ENCODE measurements around the gene ZNF804A. TPM values are rescaled to one million over a fixed set of nuclear protein-coding genes. Genes with fewer than 3 reads are reported as not detected.

The ZNF804A gene
- total RNA-seq, 1 experiment from 2014 or later = 3.4 TPM

- TF ChIP-seq CTCF (conservative IDR thresholded peaks at IDR 0.05; ENCODE audit: low read depth, low read length) = no peak
- TF ChIP-seq EZH2 (IDR thresholded peaks at IDR 0.05; ENCODE audit: borderline replicate concordance, low read depth, low read length, poor library complexity, severe bottlenecking) = no peak
- Histone ChIP-seq H3K4me1 (ENCODE audit: insufficient read depth, low read length, poor library complexity, severe bottlenecking) (no peaks in the 10 kb centered on the region), H3K27ac (ENCODE audit: low read depth, low read length, poor library complexity, severe bottlenecking) (no peak overlapping the region), H3K9me3 (ENCODE audit: low read depth, low read length, poor library complexity, severe bottlenecking) (no peaks in the 10 kb centered on the region), H3K27me3 (replicated peaks; ENCODE audit: insufficient read depth, low read depth, low read length, poor library complexity) (no peaks in the 10 kb centered on the region), H3K36me3 (ENCODE audit: insufficient read depth, low read length, poor library complexity, severe bottlenecking) (no peaks in the 10 kb centered on the region), H3K4me3 (ENCODE audit: low read depth, low read length, poor library complexity, severe bottlenecking) (no peak overlapping the region)
- no TSS peak for BruUV-seq (replicated peaks)
- ChIA-PET CTCF (no interaction called here), POLR2A (ENCODE audit: low non-redundant PET) (no interaction called here)
- intact Hi-C loops (cut with micrococcal nuclease; ENCODE audit: unreplicated experiment) = no loop called here
- DNase-seq (ENCODE audit: low spot score) = no peak
Observed at GRCh38 chr2:184729581-184729980, 131.3 kb downstream of the ZNF804A start.

DNA sequence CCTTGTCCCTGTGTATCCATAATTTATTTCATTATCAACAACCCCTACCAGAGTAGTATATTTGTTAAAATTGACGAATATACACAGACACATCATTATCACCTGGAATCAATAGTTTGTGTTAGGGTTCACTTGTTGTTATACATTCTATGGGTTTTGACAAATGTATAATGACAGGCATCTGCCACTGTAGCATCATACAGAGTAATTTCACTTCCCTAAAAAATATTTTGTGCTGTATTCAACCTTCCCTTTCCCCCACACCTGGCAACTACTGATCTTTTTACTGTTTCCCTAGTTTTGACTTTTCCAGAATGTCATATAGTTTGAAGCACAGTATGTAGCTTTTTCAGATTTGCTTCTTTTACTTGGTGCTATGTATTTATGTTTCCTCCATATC lies 132.0 kb downstream of the ZNF804A start:
- no peak overlapping the region for H3K27ac ChIP-seq (ENCODE audit: low read depth, low read length, poor library complexity, severe bottlenecking)
- POLR2A ChIA-PET (ENCODE audit: low non-redundant PET) = no interaction called here
- no peaks in the 10 kb centered on the region for H3K9me3 ChIP-seq (ENCODE audit: low read depth, low read length, poor library complexity, severe bottlenecking)
- CTCF ChIA-PET = no interaction called here
- DNase-seq (ENCODE audit: low spot score) = no peak
- no peaks in the 10 kb centered on the region for H3K27me3 ChIP-seq (replicated peaks; ENCODE audit: insufficient read depth, low read depth, low read length, poor library complexity)
- no peak overlapping the region for H3K4me3 ChIP-seq (ENCODE audit: low read depth, low read length, poor library complexity, severe bottlenecking)
- no peaks in the 10 kb centered on the region for H3K36me3 ChIP-seq (ENCODE audit: insufficient read depth, low read length, poor library complexity, severe bottlenecking)
- no peak for TF ChIP-seq EZH2 (IDR thresholded peaks at IDR 0.05; ENCODE audit: borderline replicate concordance, low read depth, low read length, poor library complexity, severe bottlenecking)
- no peak for TF ChIP-seq CTCF (conservative IDR thresholded peaks at IDR 0.05; ENCODE audit: low read depth, low read length)
- intact Hi-C loops (cut with micrococcal nuclease; ENCODE audit: unreplicated experiment) = no loop called here
- no TSS peak for BruUV-seq (replicated peaks)
- H3K4me1 ChIP-seq (ENCODE audit: insufficient read depth, low read length, poor library complexity, severe bottlenecking) = no peaks in the 10 kb centered on the region

DNA sequence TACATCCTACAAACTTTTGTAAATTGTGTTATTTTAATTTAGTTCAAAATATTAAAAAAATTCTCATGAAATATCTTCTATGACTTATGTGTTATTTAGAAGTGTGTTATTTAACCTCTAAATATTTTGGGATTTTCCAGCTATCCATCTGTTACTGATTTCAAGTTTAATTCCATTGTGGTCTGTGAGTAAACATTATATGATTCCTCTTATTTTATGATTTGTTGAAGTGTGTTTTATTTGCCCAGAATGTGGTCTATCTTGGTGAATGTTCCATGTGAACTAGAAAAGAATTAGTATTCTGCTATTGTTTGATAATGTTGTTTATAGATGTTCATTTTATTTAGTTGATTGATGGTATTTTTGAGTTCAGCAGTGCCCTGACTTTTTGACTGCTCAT lies 136.0 kb downstream of the ZNF804A start:
- TF ChIP-seq CTCF (conservative IDR thresholded peaks at IDR 0.05; ENCODE audit: low read depth, low read length) = no peak
- CTCF ChIA-PET = no interaction called here
- BruUV-seq (replicated peaks) = no TSS peak

More for the DNA sequence above, 136.0 kb downstream of the ZNF804A start:
- intact Hi-C loops (cut with micrococcal nuclease; ENCODE audit: unreplicated experiment) = no loop called here
- Histone ChIP-seq H3K9me3 (ENCODE audit: low read depth, low read length, poor library complexity, severe bottlenecking) (no peaks in the 10 kb centered on the region), H3K27ac (ENCODE audit: low read depth, low read length, poor library complexity, severe bottlenecking) (no peak overlapping the region), H3K27me3 (replicated peaks; ENCODE audit: insufficient read depth, low read depth, low read length, poor library complexity) (no peaks in the 10 kb centered on the region), H3K36me3 (ENCODE audit: insufficient read depth, low read length, poor library complexity, severe bottlenecking) (no peaks in the 10 kb centered on the region), H3K4me3 (ENCODE audit: low read depth, low read length, poor library complexity, severe bottlenecking) (no peak overlapping the region), H3K4me1 (ENCODE audit: insufficient read depth, low read length, poor library complexity, severe bottlenecking) (no peaks in the 10 kb centered on the region)
- DNase-seq (ENCODE audit: low spot score) = no peak
- POLR2A ChIA-PET (ENCODE audit: low non-redundant PET) = no interaction called here
